Sigmoid colon (tissue), 4 donors: ENCODE results near the gene ATG7.

Source experiments
- CTCF ChIP-seq, 4 experiments: fragments of 450-650 bp in 3 of 4; fragments of 200-600 bp in 1 of 4; IDR thresholded peaks; one replicate each; pipeline ENCODE4 v1.5.1; 2016 to 2019; ENCODE audit warnings: antibody characterized with exemption in 4 of 4, mild to moderate bottlenecking in 3 of 4, moderate library complexity in 2 of 4
- POLR2AphosphoS5 ChIP-seq, 4 donors: sonication (generic); formaldehyde crosslinking; IDR thresholded peaks; one replicate each; pipeline ENCODE4 v1.6.1; 2017; ENCODE audit warnings: antibody characterized with exemption in 4 of 4

DNA sequence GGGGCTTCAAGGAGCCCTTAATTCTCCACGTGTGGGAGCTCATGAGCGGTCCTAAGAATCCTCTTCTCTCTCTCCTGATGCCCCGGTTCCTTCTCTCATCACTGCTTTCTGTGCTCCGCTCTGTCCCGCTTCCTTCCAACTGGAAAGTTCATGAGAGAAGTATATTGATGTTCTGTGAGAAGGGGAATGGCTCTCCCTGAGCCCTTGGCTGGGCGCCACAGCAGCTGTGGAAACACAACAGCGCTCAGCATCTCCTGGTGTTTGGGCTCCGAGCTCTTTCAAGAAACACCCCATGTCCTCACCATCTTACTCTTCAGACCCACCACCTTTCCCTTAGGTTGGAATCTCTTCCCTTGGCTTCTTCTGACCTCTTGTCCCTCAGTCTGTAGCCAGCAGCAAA is 209.8 kb downstream of the ATG7 start:
- TF ChIP-seq CTCF (IDR thresholded peaks at IDR 0.05) = no peak
- no peak for TF ChIP-seq POLR2AphosphoS5 (IDR thresholded peaks at IDR 0.05)
